Measurements from ENCODE around the gene TUSC2. TPM values are rescaled to one million over a fixed set of nuclear protein-coding genes. Genes with fewer than 3 reads are reported as not detected.

The TUSC2 gene
- total and polyA plus RNA-seq, 2 of the 13 experiments (the other 11 are each of a cell fraction or from before 2014, with no cell fraction given), result 36.7 to 39.1 TPM

GRCh38 chr3:50337175-50337861, 9.3 kb upstream of the TUSC2 start (continued):
- TF ChIP-seq ZBTB46 (CRISPR knock-in tag; IDR thresholded peaks at IDR 0.05; ENCODE audit: borderline replicate concordance) (no peak; the same call in 1 of the 2 replicates), ZNF280D (CRISPR knock-in tag; IDR thresholded peaks at IDR 0.05) (no peak; the same call in 1 of the 2 replicates), ZFP1 (CRISPR knock-in tag; IDR thresholded peaks at IDR 0.05) (0 out of 2 replicates have a peak, but pooled peaks have one; percentile 14), PHF20 (CRISPR knock-in tag; IDR thresholded peaks at IDR 0.05) (no peak), PRDM4 (CRISPR knock-in tag; IDR thresholded peaks at IDR 0.05; ENCODE audit: borderline replicate concordance) (no peak), FOSL1 (CRISPR knock-in tag; IDR thresholded peaks at IDR 0.05; ENCODE audit: borderline replicate concordance) (no peak), ZFP36L2 (CRISPR knock-in tag; IDR thresholded peaks at IDR 0.05) (no peak), TBL1XR1 (IDR thresholded peaks at IDR 0.05; ENCODE audit: borderline replicate concordance, low read length, partially characterized antibody) (peak; percentile 36), ZNF331 (CRISPR knock-in tag; IDR thresholded peaks at IDR 0.05) (peak; percentile 46), CERS6 (CRISPR knock-in tag; IDR thresholded peaks at IDR 0.05) (no peak), ZBTB25 (CRISPR knock-in tag; IDR thresholded peaks at IDR 0.05) (peak; percentile 97), ZKSCAN5 (CRISPR knock-in tag; IDR thresholded peaks at IDR 0.05) (no peak), NCOA2 (CRISPR knock-in tag; IDR thresholded peaks at IDR 0.05) (no peak), AKNA (CRISPR knock-in tag; IDR thresholded peaks at IDR 0.05; ENCODE audit: borderline replicate concordance) (no peak)

Data from HepG2 (cell line).